IMR-90 (cell line): ENCODE results near the gene SRGAP3. TPM values are rescaled to one million over a fixed set of nuclear protein-coding genes. Genes with fewer than 3 reads are reported as not detected.

Experiments used
- ATAC-seq: fragments of 200-7000 bp; cut with Tn5 transposase; 2 replicates; pipeline ENCODE4 v1.9.1; 2020; ENCODE audit warnings: low read depth, mild to moderate bottlenecking, moderate library complexity
- BruUV-seq: library from RNA; stranded (reverse); fragments of 400-500 nt; replicated peaks from 2 replicates; lab custom pipeline; 2021; lab: Mats Ljungman, UMichigan
- CTCF ChIA-PET: fragments of 300-600 bp; formaldehyde crosslinking; extraction: SDS; loops from one replicate; lab custom pipeline; 2021; ENCODE audit warnings: antibody characterized with exemption; lab: Yijun Ruan, JAX
- POLR2A ChIA-PET: fragments of 300-600 bp; sonication (Branson Sonifier 250); formaldehyde crosslinking; loops from one replicate; lab custom pipeline; 2022; ENCODE audit warnings: antibody characterized with exemption; ENCODE audit not compliant: unreplicated experiment; lab: Charles Lee
- DNase-seq: peaks from one replicate; pipeline ENCODE4 v3.0.0; 2013
- H2AFZ ChIP-seq: replicated peaks from 2 replicates; pipeline ENCODE3; 2013; ENCODE audit warnings: low read length, mild to moderate bottlenecking; ENCODE audit not compliant: poor library complexity
- H2AK5ac ChIP-seq: 2 replicates; pipeline ENCODE4 v1.6.1; 2013; ENCODE audit warnings: low read depth, low read length, inconsistent platforms
- H2AK9ac ChIP-seq: replicated peaks from 2 replicates; pipeline ENCODE3; 2013; ENCODE audit warnings: mild to moderate bottlenecking, low read depth, low read length, moderate library complexity; ENCODE audit not compliant: poor library complexity
- H2BK120ac ChIP-seq: 2 replicates; pipeline ENCODE4 v1.6.1; 2013; ENCODE audit warnings: low read depth, low read length, inconsistent platforms
- H2BK15ac ChIP-seq: 3 replicates; pipeline ENCODE4 v1.6.1; 2013; ENCODE audit warnings: low read depth, low read length, inconsistent platforms
- H2BK20ac ChIP-seq: 2 replicates; pipeline ENCODE4 v1.6.1; 2013; ENCODE audit warnings: low read depth, mild to moderate bottlenecking, inconsistent platforms, low read length, moderate library complexity
- H2BK5ac ChIP-seq: 2 replicates; pipeline ENCODE4 v1.6.1; 2013; ENCODE audit warnings: mild to moderate bottlenecking, low read depth, low read length, inconsistent platforms; ENCODE audit not compliant: poor library complexity, severe bottlenecking
- H3K14ac ChIP-seq: replicated peaks from 2 replicates; pipeline ENCODE4 v1.6.1; 2013; ENCODE audit warnings: low read depth, low read length, inconsistent platforms
- H3K18ac ChIP-seq: 2 replicates; pipeline ENCODE4 v1.6.1; 2013; ENCODE audit warnings: low read depth, low read length, control low read depth
- H3K23ac ChIP-seq: 2 replicates; pipeline ENCODE4 v1.6.1; 2013; ENCODE audit warnings: low read depth, low read length, inconsistent platforms
- H3K27ac ChIP-seq: 2 replicates; pipeline ENCODE4 v1.5.1; 2013; ENCODE audit warnings: mild to moderate bottlenecking, control low read depth, low read length; ENCODE audit not compliant: insufficient read depth
- H3K27me3 ChIP-seq: 2 replicates; pipeline ENCODE4 v1.6.1; 2013; ENCODE audit warnings: low read length; ENCODE audit not compliant: control insufficient read depth, insufficient read depth
- H3K36me3 ChIP-seq: 2 replicates; pipeline ENCODE4 v1.6.1; 2013; ENCODE audit warnings: low read length, mixed read lengths; ENCODE audit not compliant: control insufficient read depth, insufficient read depth
- H3K4ac ChIP-seq: 2 replicates; pipeline ENCODE4 v1.6.1; 2013; ENCODE audit warnings: low read depth, low read length, inconsistent platforms
- H3K4me1 ChIP-seq: 2 replicates; pipeline ENCODE4 v1.6.1; 2013; ENCODE audit warnings: low read length, mixed read lengths; ENCODE audit not compliant: control insufficient read depth, insufficient read depth
- H3K4me2 ChIP-seq: 2 replicates; pipeline ENCODE4 v1.6.1; 2013; ENCODE audit warnings: low read depth, mild to moderate bottlenecking, control low read depth, low read length, moderate library complexity
- H3K4me3 ChIP-seq: 2 replicates; pipeline ENCODE4 v1.5.1; 2013; ENCODE audit warnings: low read depth, mild to moderate bottlenecking, control low read depth, low read length, moderate library complexity; ENCODE audit not compliant: insufficient read depth
- H3K56ac ChIP-seq: 2 replicates; pipeline ENCODE4 v1.6.1; 2013; ENCODE audit warnings: low read length, inconsistent platforms; ENCODE audit not compliant: insufficient read depth; ENCODE audit errors: extremely low read depth
- H3K79me1 ChIP-seq, 2 experiments: 2 replicates each; pipeline ENCODE4 v1.6.1; 2013; ENCODE audit warnings: low read length in 2 of 2, inconsistent platforms in 1 of 2, low read depth in 1 of 2
- H3K9ac ChIP-seq: 2 replicates; pipeline ENCODE4 v1.6.1; 2013; ENCODE audit warnings: low read depth, low read length, control low read depth
- H3K9me1 ChIP-seq: 2 replicates; pipeline ENCODE4 v1.6.1; 2013; ENCODE audit warnings: low read length, inconsistent platforms; ENCODE audit not compliant: insufficient read depth
- H3K9me3 ChIP-seq: 2 replicates; pipeline ENCODE4 v1.6.1; 2013; ENCODE audit warnings: low read length; ENCODE audit not compliant: control insufficient read depth, insufficient read depth
- H4K20me1 ChIP-seq: 2 replicates; pipeline ENCODE4 v1.6.1; 2013; ENCODE audit warnings: low read length, inconsistent platforms; ENCODE audit not compliant: insufficient read depth
- H4K5ac ChIP-seq: 2 replicates; pipeline ENCODE4 v1.6.1; 2013; ENCODE audit warnings: mild to moderate bottlenecking, low read depth, low read length, control low read depth
- H4K8ac ChIP-seq, 2 experiments: 2 replicates each; pipeline ENCODE4 v1.6.1; 2013; ENCODE audit warnings: low read depth in 2 of 2, low read length in 2 of 2, control low read depth in 1 of 2, inconsistent platforms in 1 of 2
- H4K91ac ChIP-seq: 2 replicates; pipeline ENCODE4 v1.6.1; 2013; ENCODE audit warnings: low read depth, low read length, inconsistent platforms; ENCODE audit not compliant: insufficient read depth
- BHLHE40 ChIP-seq: fragments of 150-350 bp; IDR thresholded peaks from 2 replicates; pipeline ENCODE4 v1.6.1; 2016; ENCODE audit warnings: mild to moderate bottlenecking, low read depth, low read length
- CEBPB ChIP-seq: IDR thresholded peaks from 2 replicates; pipeline ENCODE4 v1.6.1; 2012; ENCODE audit warnings: low read depth, low read length, improper control_type of control experiment
- CHD1 ChIP-seq: IDR thresholded peaks from 2 replicates; pipeline ENCODE4 v1.6.1; 2012; ENCODE audit warnings: low read depth, low read length, improper control_type of control experiment
- FOS ChIP-seq: fragments of 150-350 bp; IDR thresholded peaks from 2 replicates; pipeline ENCODE4 v1.6.1; 2016; ENCODE audit warnings: low read depth, low read length
- MAFK ChIP-seq: IDR thresholded peaks from 2 replicates; pipeline ENCODE4 v1.6.1; 2012; ENCODE audit warnings: low read depth, low read length, improper control_type of control experiment
- MAZ ChIP-seq: IDR thresholded peaks from 2 replicates; pipeline ENCODE4 v1.6.1; 2012; ENCODE audit warnings: low read depth, mild to moderate bottlenecking, low read length, improper control_type of control experiment, moderate library complexity, borderline replicate concordance
- MXI1 ChIP-seq: IDR thresholded peaks from 2 replicates; pipeline ENCODE4 v1.6.1; 2012; ENCODE audit warnings: low read depth, mild to moderate bottlenecking, low read length, moderate library complexity, borderline replicate concordance
- NFE2L2 ChIP-seq: fragments of 150-350 bp; IDR thresholded peaks from 2 replicates; pipeline ENCODE4 v1.6.1; 2016; ENCODE audit warnings: low read depth, mild to moderate bottlenecking, low read length
- POLR2A ChIP-seq: IDR thresholded peaks from 2 replicates; pipeline ENCODE4 v1.6.1; 2012; ENCODE audit warnings: mild to moderate bottlenecking, low read depth, low read length
- RAD21 ChIP-seq: IDR thresholded peaks from 2 replicates; pipeline ENCODE4 v1.6.1; 2012; ENCODE audit warnings: low read length, improper control_type of control experiment
- RCOR1 ChIP-seq: IDR thresholded peaks from 2 replicates; pipeline ENCODE4 v1.6.1; 2012; ENCODE audit warnings: mild to moderate bottlenecking, low read length, improper control_type of control experiment; ENCODE audit not compliant: insufficient replicate concordance
- RFX5 ChIP-seq: IDR thresholded peaks from 2 replicates; pipeline ENCODE4 v1.8.0; 2012; ENCODE audit warnings: low read depth, mild to moderate bottlenecking, low read length, moderate library complexity
- SMC3 ChIP-seq: fragments of 150-350 bp; IDR thresholded peaks from 2 replicates; pipeline ENCODE4 v1.6.1; 2016; ENCODE audit warnings: low read depth, mild to moderate bottlenecking, antibody characterized with exemption, low read length, moderate library complexity
- WGBS, 2 experiments: methylation state at CpG; one replicate each; pipeline versions ENCODE4 v1.1.5 to v1.1.7; 2013; ENCODE audit warnings: missing lambda C conversion rate in 2 of 2; ENCODE audit not compliant: insufficient read length in 1 of 2; ENCODE audit errors: extremely low coverage in 2 of 2; 5-methylcytosine and 5-hydroxymethylcytosine counted together
- dilution Hi-C: fragments of 300-500 bp; cut with HindIII; formaldehyde crosslinking; loops from one replicate; pipeline ENCODE4 v1.14.3; 2018; ENCODE audit warnings: low sequenced_read_pairs; ENCODE audit not compliant: unreplicated experiment
- in situ Hi-C: fragments of 300-500 bp; cut with MboI; formaldehyde crosslinking; loops from 3 replicates; pipeline ENCODE4 v1.14.3; 2019; ENCODE audit warnings: low sequenced_read_pairs, inconsistent platforms, mixed read lengths
- intact Hi-C: fragments of 100-400 bp; cut with micrococcal nuclease; formaldehyde crosslinking; loops from 2 replicates; pipeline ENCODE4 v1.10.0; 2022
- polyA plus RNA-seq, 3 experiments: library from polyadenylated mRNA; depleted of rRNA; stranded (reverse); fragments of >200 nt; gene quantifications; 2 replicates each; pipeline ENCODE4 v1.2.3, GENCODE V29; 2012; ENCODE audit warnings: low replicate concordance in 1 of 3
- total RNA-seq: library from RNA; depleted of rRNA; stranded (reverse); fragments of >200 nt; gene quantifications from 2 replicates; pipeline ENCODE4 v1.2.3, GENCODE V29; 2012
- TF ChIP-seq, protein P1 (sequence below): fragments of 150-350 bp; IDR thresholded peaks from 2 replicates; pipeline ENCODE4 v1.6.1; 2017; ENCODE audit warnings: mild to moderate bottlenecking, antibody characterized with exemption, low read length, low read depth
- TF ChIP-seq, protein P2 (sequence below): fragments of 150-350 bp; IDR thresholded peaks from 2 replicates; pipeline ENCODE4 v1.6.1; 2016; ENCODE audit warnings: low read depth, mild to moderate bottlenecking, low read length, moderate library complexity, borderline replicate concordance
- TF ChIP-seq, protein P3 (sequence below): conservative IDR thresholded peaks from 2 replicates; pipeline ENCODE4 v1.5.1; 2012; ENCODE audit warnings: mild to moderate bottlenecking, low read depth, low read length, improper control_type of control experiment

The SRGAP3 gene
- total and polyA plus RNA-seq, 2 of the 4 experiments (the other 2 are of a cell fraction): 0.68 to 1.4 TPM

DNA sequence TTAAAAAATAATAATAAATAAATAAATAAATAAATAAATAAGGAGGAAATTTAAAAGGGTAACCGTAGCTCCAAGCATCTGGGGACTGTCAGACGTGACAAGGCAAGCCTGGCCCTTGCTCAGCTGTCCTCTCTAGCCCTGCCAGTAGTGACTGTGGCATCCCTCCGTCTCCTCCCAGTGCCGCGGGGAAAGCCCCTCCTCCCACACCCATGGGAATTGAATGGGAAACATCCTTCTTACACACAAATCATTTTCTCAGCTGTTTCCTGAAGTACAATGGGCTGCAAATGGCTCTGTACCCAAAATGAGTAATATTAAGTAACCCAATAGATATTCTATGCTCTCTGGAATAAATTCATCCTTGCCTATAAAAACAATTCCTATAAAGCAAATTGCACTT lies 184.6 kb downstream of the SRGAP3 start:
- no TSS peak for BruUV-seq
- no peak overlapping the region for H4K91ac ChIP-seq
- no peak overlapping the region for H2BK15ac ChIP-seq
- H2AK5ac ChIP-seq: no peak overlapping the region
- no peaks in the 10 kb centered on the region for H4K20me1 ChIP-seq
- no peaks in the 10 kb centered on the region for H3K9me3 ChIP-seq
- H4K8ac ChIP-seq: no peak overlapping the region
- H2BK120ac ChIP-seq: no peak overlapping the region
- H2BK20ac ChIP-seq: no peak overlapping the region
- no peak overlapping the region for H3K4ac ChIP-seq
- H3K23ac ChIP-seq: no peak overlapping the region
- no peak overlapping the region for H3K18ac ChIP-seq
- H3K4me1 ChIP-seq: no peaks in the 10 kb centered on the region
- no peak overlapping the region for H3K14ac ChIP-seq
- dilution Hi-C loops (no loop called here), intact Hi-C loops (loop anchor here (5.0 kb wide), 1 partner anchor 623 kb away; no protein-coding TSS in a partner anchor), in situ Hi-C loops (loop anchor here (5.0 to 25.0 kb wide), 3 partner anchors 93 to 403 kb away; partner anchors contain the start of gene OXTR)
- H3K56ac ChIP-seq: no peak overlapping the region
- no peak overlapping the region for H3K4me2 ChIP-seq
- H3K9me1 ChIP-seq: no peaks in the 10 kb centered on the region
- H2BK5ac ChIP-seq: no peak overlapping the region
- H3K4me3 ChIP-seq: no peak overlapping the region
- peaks cover 11% of the 10 kb centered on the region for H3K27me3 ChIP-seq
- no peaks in the 10 kb centered on the region for H3K79me1 ChIP-seq
- H4K5ac ChIP-seq: no peak overlapping the region
- no peak for DNase-seq
- no peak overlapping the region for H2AFZ ChIP-seq
- no peak for TF ChIP-seq POLR2A
- TF ChIP-seq, protein P1, sequence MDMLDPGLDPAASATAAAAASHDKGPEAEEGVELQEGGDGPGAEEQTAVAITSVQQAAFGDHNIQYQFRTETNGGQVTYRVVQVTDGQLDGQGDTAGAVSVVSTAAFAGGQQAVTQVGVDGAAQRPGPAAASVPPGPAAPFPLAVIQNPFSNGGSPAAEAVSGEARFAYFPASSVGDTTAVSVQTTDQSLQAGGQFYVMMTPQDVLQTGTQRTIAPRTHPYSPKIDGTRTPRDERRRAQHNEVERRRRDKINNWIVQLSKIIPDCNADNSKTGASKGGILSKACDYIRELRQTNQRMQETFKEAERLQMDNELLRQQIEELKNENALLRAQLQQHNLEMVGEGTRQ: no peak
- TF ChIP-seq, protein P2, sequence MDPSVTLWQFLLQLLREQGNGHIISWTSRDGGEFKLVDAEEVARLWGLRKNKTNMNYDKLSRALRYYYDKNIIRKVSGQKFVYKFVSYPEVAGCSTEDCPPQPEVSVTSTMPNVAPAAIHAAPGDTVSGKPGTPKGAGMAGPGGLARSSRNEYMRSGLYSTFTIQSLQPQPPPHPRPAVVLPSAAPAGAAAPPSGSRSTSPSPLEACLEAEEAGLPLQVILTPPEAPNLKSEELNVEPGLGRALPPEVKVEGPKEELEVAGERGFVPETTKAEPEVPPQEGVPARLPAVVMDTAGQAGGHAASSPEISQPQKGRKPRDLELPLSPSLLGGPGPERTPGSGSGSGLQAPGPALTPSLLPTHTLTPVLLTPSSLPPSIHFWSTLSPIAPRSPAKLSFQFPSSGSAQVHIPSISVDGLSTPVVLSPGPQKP: no peak
- TF ChIP-seq NFE2L2: no peak
- no peak for TF ChIP-seq RFX5
- no peak for TF ChIP-seq CEBPB
- no peak for TF ChIP-seq SMC3
- no peak for TF ChIP-seq RCOR1
- no peak for TF ChIP-seq MXI1
- no peak for TF ChIP-seq CHD1
- TF ChIP-seq BHLHE40: no peak
- TF ChIP-seq FOS: no peak
- TF ChIP-seq MAFK: no peak
- TF ChIP-seq RAD21: no peak
- TF ChIP-seq, protein P3, sequence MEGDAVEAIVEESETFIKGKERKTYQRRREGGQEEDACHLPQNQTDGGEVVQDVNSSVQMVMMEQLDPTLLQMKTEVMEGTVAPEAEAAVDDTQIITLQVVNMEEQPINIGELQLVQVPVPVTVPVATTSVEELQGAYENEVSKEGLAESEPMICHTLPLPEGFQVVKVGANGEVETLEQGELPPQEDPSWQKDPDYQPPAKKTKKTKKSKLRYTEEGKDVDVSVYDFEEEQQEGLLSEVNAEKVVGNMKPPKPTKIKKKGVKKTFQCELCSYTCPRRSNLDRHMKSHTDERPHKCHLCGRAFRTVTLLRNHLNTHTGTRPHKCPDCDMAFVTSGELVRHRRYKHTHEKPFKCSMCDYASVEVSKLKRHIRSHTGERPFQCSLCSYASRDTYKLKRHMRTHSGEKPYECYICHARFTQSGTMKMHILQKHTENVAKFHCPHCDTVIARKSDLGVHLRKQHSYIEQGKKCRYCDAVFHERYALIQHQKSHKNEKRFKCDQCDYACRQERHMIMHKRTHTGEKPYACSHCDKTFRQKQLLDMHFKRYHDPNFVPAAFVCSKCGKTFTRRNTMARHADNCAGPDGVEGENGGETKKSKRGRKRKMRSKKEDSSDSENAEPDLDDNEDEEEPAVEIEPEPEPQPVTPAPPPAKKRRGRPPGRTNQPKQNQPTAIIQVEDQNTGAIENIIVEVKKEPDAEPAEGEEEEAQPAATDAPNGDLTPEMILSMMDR: no peak
- TF ChIP-seq MAZ: no peak
- H3K36me3 ChIP-seq: no peaks in the 10 kb centered on the region
- no peak overlapping the region for H3K9ac ChIP-seq
- no peak overlapping the region for H2AK9ac ChIP-seq
- ATAC-seq: no peak
- WGBS, 2 experiments: no CpG with 5 or more reads among the region's 5 CpGs
- no peak overlapping the region for H3K27ac ChIP-seq
- ChIA-PET POLR2A (no interaction called here), CTCF (no interaction called here)
